Hepatocyte (in vitro differentiated cells): ENCODE results near the gene SH3TC1. TPM values are rescaled to one million over a fixed set of nuclear protein-coding genes. Genes with fewer than 3 reads are reported as not detected.

Experiments
- DNase-seq: peaks from one replicate; pipeline ENCODE4 v3.0.0-alpha.2; 2016; ENCODE audit warnings: low spot score
- H2AFZ ChIP-seq: fragments of 200-600 bp; sonication (generic); 2 replicates; pipeline ENCODE4 v1.6.0; 2016; ENCODE audit warnings: antibody characterized with exemption, mild to moderate bottlenecking
- H3K27ac ChIP-seq: fragments of 200-600 bp; sonication (generic); 2 replicates; pipeline ENCODE4 v1.5.1; 2016; ENCODE audit warnings: mild to moderate bottlenecking
- H3K27me3 ChIP-seq: fragments of 200-600 bp; sonication (generic); 2 replicates; pipeline ENCODE4 v1.6.1; 2016
- H3K36me3 ChIP-seq: fragments of 200-600 bp; sonication (generic); replicated peaks from 2 replicates; pipeline ENCODE4 v1.5.1; 2016; ENCODE audit warnings: low read depth; ENCODE audit not compliant: insufficient read depth
- H3K4me1 ChIP-seq: fragments of 200-600 bp; sonication (generic); 2 replicates; pipeline ENCODE4 v1.5.1; 2016; ENCODE audit warnings: mild to moderate bottlenecking, moderate library complexity; ENCODE audit not compliant: insufficient read depth
- H3K4me2 ChIP-seq: fragments of 200-600 bp; sonication (generic); 2 replicates; pipeline ENCODE4 v1.6.0; 2016
- H3K4me3 ChIP-seq: fragments of 200-600 bp; sonication (generic); 2 replicates; pipeline ENCODE4 v1.5.1; 2016; ENCODE audit warnings: mild to moderate bottlenecking
- H3K79me2 ChIP-seq: fragments of 200-600 bp; sonication (generic); 2 replicates; pipeline ENCODE4 v1.6.0; 2017; ENCODE audit warnings: mild to moderate bottlenecking
- H3K9me2 ChIP-seq: fragments of 200-600 bp; sonication (generic); replicated peaks from 2 replicates; pipeline ENCODE4 v1.6.0; 2017; ENCODE audit warnings: mild to moderate bottlenecking; ENCODE audit not compliant: insufficient read depth
- H3K9me3 ChIP-seq: fragments of 200-600 bp; sonication (generic); 2 replicates; pipeline ENCODE4 v1.5.1; 2016; ENCODE audit warnings: low read depth, mild to moderate bottlenecking
- H4K20me1 ChIP-seq: fragments of 200-600 bp; sonication (generic); 2 replicates; pipeline ENCODE4 v1.6.0; 2016; ENCODE audit warnings: mild to moderate bottlenecking; ENCODE audit not compliant: insufficient read depth, poor library complexity, severe bottlenecking
- CTCF ChIP-seq: fragments of 200-600 bp; sonication (generic); IDR thresholded peaks from 2 replicates; pipeline ENCODE4 v1.5.1; 2016; ENCODE audit warnings: antibody characterized with exemption, mild to moderate bottlenecking; ENCODE audit not compliant: poor library complexity
- EZH2 ChIP-seq: fragments of 200-600 bp; sonication (generic); IDR thresholded peaks from 2 replicates; pipeline ENCODE4 v1.6.1; 2016; ENCODE audit warnings: antibody characterized with exemption, mild to moderate bottlenecking, borderline replicate concordance
- EZH2phosphoT487 ChIP-seq: fragments of 200-600 bp; sonication (generic); IDR thresholded peaks from one replicate; pipeline ENCODE4 v1.6.1; 2018; ENCODE audit warnings: antibody characterized with exemption, mild to moderate bottlenecking, low read depth, moderate library complexity; ENCODE audit not compliant: unreplicated experiment, severe bottlenecking
- WGBS: methylation state at CpG from one replicate; pipeline ENCODE4 v1.1.6; 2016; ENCODE audit warnings: low lambda C conversion rate; ENCODE audit errors: missing lambda C conversion rate; 5-methylcytosine and 5-hydroxymethylcytosine counted together
- polyA plus RNA-seq: library from polyadenylated mRNA; unstranded; fragments of >200 nt; fragmentation: Nextera tagmentation; extraction: Ambion mirVana; gene quantifications from 2 replicates; pipeline ENCODE4 v1.2.1, GENCODE V29; 2016
- total RNA-seq: library from RNA; depleted of rRNA; stranded (reverse); fragments of >200 nt; gene quantifications from 2 replicates; pipeline ENCODE4 v1.2.3, GENCODE V29; 2014

The SH3TC1 gene
- total and polyA plus RNA-seq, 2 experiments from 2014 or later: 30.3 to 35.4 TPM

- Histone ChIP-seq H3K27ac (no peak overlapping the region), H3K4me2 (no peak overlapping the region), H3K79me2 (no peaks in the 10 kb centered on the region), H3K4me3 (no peak overlapping the region), H2AFZ (no peak overlapping the region), H3K9me2 (no peaks in the 10 kb centered on the region), H3K9me3 (no peaks in the 10 kb centered on the region), H3K4me1 (peaks cover 13% of the 10 kb centered on the region), H4K20me1 (no peaks in the 10 kb centered on the region), H3K36me3 (no peaks in the 10 kb centered on the region), H3K27me3 (no peaks in the 10 kb centered on the region)
- no peak for TF ChIP-seq CTCF
- no peak for TF ChIP-seq EZH2
- TF ChIP-seq EZH2phosphoT487: no peak
- 88% methylated on average over 21 of the region's 21 CpGs for WGBS
- DNase-seq: no peak
Measured at GRCh38 chr4:8231551-8232049, 32.5 kb downstream of the SH3TC1 start.

- H3K4me2 ChIP-seq: no peak overlapping the region
- TF ChIP-seq EZH2phosphoT487 (no peak), EZH2 (no peak), CTCF (no peak)
- H3K27me3 ChIP-seq: no peaks in the 10 kb centered on the region
- no peaks in the 10 kb centered on the region for H3K9me3 ChIP-seq
- no peak overlapping the region for H3K27ac ChIP-seq
- no peaks in the 10 kb centered on the region for H3K79me2 ChIP-seq
- WGBS: 99% methylated on average over 11 of the region's 11 CpGs
- DNase-seq: no peak
- H3K36me3 ChIP-seq: no peaks in the 10 kb centered on the region
- no peak overlapping the region for H3K4me3 ChIP-seq
- H3K9me2 ChIP-seq: no peaks in the 10 kb centered on the region
- no peaks in the 10 kb centered on the region for H4K20me1 ChIP-seq
- H2AFZ ChIP-seq: no peak overlapping the region
- peaks cover 12% of the 10 kb centered on the region for H3K4me1 ChIP-seq
Measured at GRCh38 chr4:8232748-8233147, 33.7 kb downstream of the SH3TC1 start.

GRCh38 chr4:8233672-8234484 is 34.8 kb downstream of the SH3TC1 start:
- Histone ChIP-seq H3K79me2 (no peaks in the 10 kb centered on the region), H3K9me2 (no peaks in the 10 kb centered on the region), H3K36me3 (no peaks in the 10 kb centered on the region), H3K4me3 (no peak overlapping the region), H3K27ac (no peak overlapping the region), H4K20me1 (no peaks in the 10 kb centered on the region), H3K27me3 (no peaks in the 10 kb centered on the region), H3K9me3 (no peaks in the 10 kb centered on the region), H2AFZ (no peak overlapping the region), H3K4me2 (no peak overlapping the region), H3K4me1 (peaks cover 13% of the 10 kb centered on the region)
- DNase-seq: no peak
- 91% methylated on average over 4 of the region's 4 CpGs for WGBS
- no peak for TF ChIP-seq CTCF
- TF ChIP-seq EZH2: no peak
- TF ChIP-seq EZH2phosphoT487: no peak
